Subcutaneous preadipocyte (primary cell): ENCODE results near the gene HMGCLL1. TPM values are rescaled to one million over a fixed set of nuclear protein-coding genes. Genes with fewer than 3 reads are reported as not detected.

ENCODE experiments used
- total RNA-seq: library from RNA; depleted of rRNA; stranded (reverse); fragments of >200 nt; gene quantifications from 2 replicates; pipeline ENCODE4 v1.2.3, GENCODE V29; 2012

The HMGCLL1 gene
- under 0.01 and 0.37 TPM in 2 replicates for total RNA-seq

GRCh38 chr6:55578537-55579363 lies at the start of gene HMGCLL1:
TSS of gene HMGCLL1 (minus strand) at chr6:55579192. CDS start at chr6:55579055, 137 bp downstream.

